K562 (cell line): Measurements from ENCODE around the gene DET1. TPM values are rescaled to one million over a fixed set of nuclear protein-coding genes. Genes with fewer than 3 reads are reported as not detected.

Experiments used
- CHD7 ChIP-seq: fragments of 200-600 bp; sonication (generic); IDR thresholded peaks from one replicate; pipeline ENCODE4 v1.6.1; 2012; ENCODE audit warnings: mild to moderate bottlenecking, low read depth, low read length, inconsistent platforms
- ETS2 ChIP-seq: IDR thresholded peaks from 2 replicates; pipeline ENCODE4 v1.6.1; 2016; ENCODE audit warnings: borderline replicate concordance, missing genetic modification characterization, mild to moderate bottlenecking, moderate library complexity, missing compliant biosample characterization; ENCODE audit not compliant: poor library complexity, severe bottlenecking
- ZNF436 ChIP-seq: fragments of 250-450, 450-650 bp; sonication (Bioruptor Pico); formaldehyde crosslinking; IDR thresholded peaks from 2 replicates; pipeline ENCODE4 v1.7.0; 2020; ENCODE audit warnings: mild to moderate bottlenecking
- polyA plus RNA-seq, 8 experiments: library from polyadenylated mRNA; depleted of rRNA in 4 of 8; stranded (reverse) in 5 of 8; unstranded in 3 of 8; fragments of >200 nt; fragmentation: Nextera tagmentation in 2 of 8; fragmentation: Illumina TruSeq in 1 of 8; extraction: Ambion mirVana in 2 of 8; extraction: Trizol in 1 of 8; gene quantifications; 2 replicates each; pipeline versions ENCODE4 v1.2.1 to v1.2.3, GENCODE V29; 2011 to 2014; ENCODE audit warnings: inconsistent platforms in 1 of 8, missing spikeins in 1 of 8
- total RNA-seq, 7 experiments: library from RNA; depleted of rRNA in 6 of 7; stranded (reverse); fragments of >200 nt in 6 of 7; fragmentation: Illumina TruSeq in 2 of 7; extraction: Trizol in 2 of 7; gene quantifications; 2 replicates each; pipeline versions ENCODE4 v1.2.1 to v1.2.3, GENCODE V29; 2011 to 2021; ENCODE audit warnings: low replicate concordance in 1 of 7
- TF ChIP-seq, protein P1 (sequence below), 2 experiments: fragments of 450-650 bp in 1 of 2; IDR thresholded peaks; 2 replicates each; pipeline ENCODE4 v1.6.1; 2011 to 2017; ENCODE audit warnings: low read depth in 2 of 2, antibody characterized with exemption in 1 of 2, borderline replicate concordance in 1 of 2, low read length in 1 of 2, mild to moderate bottlenecking in 1 of 2, mixed read lengths in 1 of 2; ENCODE audit not compliant: control insufficient read depth in 1 of 2
- TF ChIP-seq, protein P2 (sequence below): fragments of 250-450 bp; sonication (Bioruptor Pico); IDR thresholded peaks from 2 replicates; pipeline ENCODE4 v1.8.0; 2021; ENCODE audit warnings: moderate library complexity, mild to moderate bottlenecking, inconsistent platforms

DET1 gene
- total and polyA plus RNA-seq, 9 of the 15 experiments (the other 6 are each of a cell fraction or from before 2014, with no cell fraction given) = 4.2 to 8.1 (median 6.0) TPM

DNA sequence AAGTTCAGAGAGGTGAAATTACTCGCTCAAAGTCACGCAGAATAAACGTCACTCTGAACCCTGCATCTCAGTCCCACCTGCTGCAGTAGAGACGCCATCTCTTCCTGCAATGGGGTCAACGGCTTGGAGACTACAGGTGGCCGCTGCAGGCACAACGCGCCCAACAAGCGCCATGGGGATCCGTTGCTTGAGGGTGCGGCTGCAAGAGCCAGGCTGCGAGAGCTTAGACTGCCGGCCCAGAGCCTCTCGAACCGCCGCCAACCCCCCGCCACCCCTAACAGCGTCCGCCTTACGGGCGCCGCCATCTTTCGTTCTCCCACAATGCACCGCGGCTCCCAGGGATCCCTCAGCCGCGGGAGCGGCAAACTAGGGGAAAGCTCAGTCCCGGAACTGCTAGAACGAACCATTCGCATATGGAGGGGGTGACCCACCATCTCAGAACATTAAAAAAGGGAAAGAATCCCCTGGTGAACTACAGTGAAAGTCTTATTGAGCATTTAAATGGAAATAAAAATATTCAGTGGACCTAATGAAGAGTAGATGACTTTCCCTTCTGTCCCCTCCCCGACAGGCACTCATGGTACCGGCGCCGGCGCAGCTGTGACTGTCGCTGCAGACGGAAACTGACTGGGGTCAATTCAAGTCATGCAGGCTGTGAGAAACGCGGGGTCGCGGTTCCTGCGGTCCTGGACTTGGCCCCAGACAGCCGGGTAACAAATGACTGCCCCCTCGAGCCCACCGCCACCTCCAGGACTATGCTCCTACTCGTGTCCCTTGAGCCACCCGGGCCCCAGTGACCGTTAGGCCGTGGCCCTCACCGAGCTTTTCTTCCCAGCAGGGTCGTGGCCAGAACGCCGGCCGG is 79.2 kb downstream of the DET1 start, which contains the start of the genes MRPL46 and MRPS11 (continued):
- TF ChIP-seq CHD7 (no peak), ETS2 (tag) (no peak), ZNF436 (CRISPR knock-in tag) (no peak)
- TF ChIP-seq, protein P1, sequence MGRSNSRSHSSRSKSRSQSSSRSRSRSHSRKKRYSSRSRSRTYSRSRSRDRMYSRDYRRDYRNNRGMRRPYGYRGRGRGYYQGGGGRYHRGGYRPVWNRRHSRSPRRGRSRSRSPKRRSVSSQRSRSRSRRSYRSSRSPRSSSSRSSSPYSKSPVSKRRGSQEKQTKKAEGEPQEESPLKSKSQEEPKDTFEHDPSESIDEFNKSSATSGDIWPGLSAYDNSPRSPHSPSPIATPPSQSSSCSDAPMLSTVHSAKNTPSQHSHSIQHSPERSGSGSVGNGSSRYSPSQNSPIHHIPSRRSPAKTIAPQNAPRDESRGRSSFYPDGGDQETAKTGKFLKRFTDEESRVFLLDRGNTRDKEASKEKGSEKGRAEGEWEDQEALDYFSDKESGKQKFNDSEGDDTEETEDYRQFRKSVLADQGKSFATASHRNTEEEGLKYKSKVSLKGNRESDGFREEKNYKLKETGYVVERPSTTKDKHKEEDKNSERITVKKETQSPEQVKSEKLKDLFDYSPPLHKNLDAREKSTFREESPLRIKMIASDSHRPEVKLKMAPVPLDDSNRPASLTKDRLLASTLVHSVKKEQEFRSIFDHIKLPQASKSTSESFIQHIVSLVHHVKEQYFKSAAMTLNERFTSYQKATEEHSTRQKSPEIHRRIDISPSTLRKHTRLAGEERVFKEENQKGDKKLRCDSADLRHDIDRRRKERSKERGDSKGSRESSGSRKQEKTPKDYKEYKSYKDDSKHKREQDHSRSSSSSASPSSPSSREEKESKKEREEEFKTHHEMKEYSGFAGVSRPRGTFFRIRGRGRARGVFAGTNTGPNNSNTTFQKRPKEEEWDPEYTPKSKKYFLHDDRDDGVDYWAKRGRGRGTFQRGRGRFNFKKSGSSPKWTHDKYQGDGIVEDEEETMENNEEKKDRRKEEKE (IDR thresholded peaks at IDR 0.05; ENCODE audit: borderline replicate concordance in 1 of 2, control insufficient read depth in 1 of 2, low read depth in 2 of 2, low read length in 1 of 2) = peak in 1 of 2 experiments; percentile 94; a peak in 2 of 4 replicates
- TF ChIP-seq, protein P2, sequence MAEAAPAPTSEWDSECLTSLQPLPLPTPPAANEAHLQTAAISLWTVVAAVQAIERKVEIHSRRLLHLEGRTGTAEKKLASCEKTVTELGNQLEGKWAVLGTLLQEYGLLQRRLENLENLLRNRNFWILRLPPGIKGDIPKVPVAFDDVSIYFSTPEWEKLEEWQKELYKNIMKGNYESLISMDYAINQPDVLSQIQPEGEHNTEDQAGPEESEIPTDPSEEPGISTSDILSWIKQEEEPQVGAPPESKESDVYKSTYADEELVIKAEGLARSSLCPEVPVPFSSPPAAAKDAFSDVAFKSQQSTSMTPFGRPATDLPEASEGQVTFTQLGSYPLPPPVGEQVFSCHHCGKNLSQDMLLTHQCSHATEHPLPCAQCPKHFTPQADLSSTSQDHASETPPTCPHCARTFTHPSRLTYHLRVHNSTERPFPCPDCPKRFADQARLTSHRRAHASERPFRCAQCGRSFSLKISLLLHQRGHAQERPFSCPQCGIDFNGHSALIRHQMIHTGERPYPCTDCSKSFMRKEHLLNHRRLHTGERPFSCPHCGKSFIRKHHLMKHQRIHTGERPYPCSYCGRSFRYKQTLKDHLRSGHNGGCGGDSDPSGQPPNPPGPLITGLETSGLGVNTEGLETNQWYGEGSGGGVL (CRISPR knock-in tag) = no peak
